WTC11 (cell line): ENCODE data around the gene ZNF18. TPM values are rescaled to one million over a fixed set of nuclear protein-coding genes. Genes with fewer than 3 reads are reported as not detected.

Experiments
- ATAC-seq: fragments of 200-7000 bp; cut with Tn5 transposase; 2 replicates; pipeline ENCODE4 v1.10.0; 2021; ENCODE audit warnings: mild to moderate bottlenecking, moderate library complexity
- CTCF ChIA-PET: fragments of 300-600 bp; sonication (Branson Sonifier 250); formaldehyde crosslinking; loops from one replicate; lab custom pipeline; 2021; ENCODE audit warnings: antibody characterized with exemption; lab: Charles Lee
- POLR2A ChIA-PET: fragments of 350-600 bp; sonication (Branson Sonifier 250); formaldehyde crosslinking; loops from one replicate; lab custom pipeline; 2021; ENCODE audit warnings: antibody characterized with exemption; lab: Charles Lee
- DNase-seq: peaks from one replicate; pipeline ENCODE4 v3.0.0; 2021; ENCODE audit warnings: low spot score
- H3K27ac Mint-ChIP-seq: 2 replicates; pipeline ENCODE4 v1.8.0; 2021; ENCODE audit warnings: mixed read lengths
- H3K27me3 Mint-ChIP-seq: 2 replicates; pipeline ENCODE4 v1.8.0; 2021; ENCODE audit warnings: low read depth, mild to moderate bottlenecking, moderate library complexity, mixed read lengths
- H3K36me3 Mint-ChIP-seq: 2 replicates; pipeline ENCODE4 v1.8.0; 2021; ENCODE audit warnings: mixed read lengths
- H3K4me1 Mint-ChIP-seq: 2 replicates; pipeline ENCODE4 v1.8.0; 2022; ENCODE audit warnings: mixed read lengths
- H3K4me3 Mint-ChIP-seq: 2 replicates; pipeline ENCODE4 v1.8.0; 2021; ENCODE audit warnings: mild to moderate bottlenecking, moderate library complexity, mixed read lengths
- H3K9me3 Mint-ChIP-seq: 2 replicates; pipeline ENCODE4 v1.8.0; 2021; ENCODE audit warnings: mixed read lengths
- ATF2 ChIP-seq: sonication (generic); formaldehyde crosslinking; IDR thresholded peaks from 2 replicates; pipeline ENCODE4 v1.8.1; 2022; ENCODE audit warnings: low read depth, missing genetic modification reagents, borderline replicate concordance
- CTCF ChIP-seq: fragments of 200-600 bp; IDR thresholded peaks from 2 replicates; pipeline ENCODE4 v1.8.0; 2022; ENCODE audit warnings: antibody characterized with exemption
- E2F1 ChIP-seq: sonication (generic); formaldehyde crosslinking; IDR thresholded peaks from 2 replicates; pipeline ENCODE4 v1.8.0; 2022; ENCODE audit warnings: mild to moderate bottlenecking, missing genetic modification reagents
- ELF4 ChIP-seq: sonication (generic); formaldehyde crosslinking; IDR thresholded peaks from 2 replicates; pipeline ENCODE4 v1.8.1; 2022; ENCODE audit warnings: low read depth, mild to moderate bottlenecking, moderate library complexity, missing genetic modification reagents
- ETV6 ChIP-seq: sonication (generic); formaldehyde crosslinking; IDR thresholded peaks from 2 replicates; pipeline ENCODE4 v1.8.1; 2022; ENCODE audit warnings: mild to moderate bottlenecking, missing genetic modification reagents
- FOXP1 ChIP-seq: sonication (generic); formaldehyde crosslinking; IDR thresholded peaks from 2 replicates; pipeline ENCODE4 v1.8.0; 2022; ENCODE audit warnings: missing genetic modification reagents, mild to moderate bottlenecking, moderate library complexity, borderline replicate concordance
- NR1H2 ChIP-seq: sonication (generic); formaldehyde crosslinking; IDR thresholded peaks from 2 replicates; pipeline ENCODE4 v1.9.0; 2021; ENCODE audit warnings: mild to moderate bottlenecking, moderate library complexity, missing genetic modification reagents
- PREB ChIP-seq: sonication (generic); formaldehyde crosslinking; IDR thresholded peaks from 2 replicates; pipeline ENCODE4 v1.8.1; 2022; ENCODE audit warnings: mild to moderate bottlenecking, missing genetic modification reagents, moderate library complexity, borderline replicate concordance
- RORB ChIP-seq: fragments of 250-450 bp; sonication (Bioruptor Pico); IDR thresholded peaks from 2 replicates; pipeline ENCODE4 v1.9.0; 2021; ENCODE audit warnings: mild to moderate bottlenecking
- STAT6 ChIP-seq: sonication (generic); formaldehyde crosslinking; conservative IDR thresholded peaks from 2 replicates; pipeline ENCODE4 v1.8.1; 2023; ENCODE audit warnings: mild to moderate bottlenecking, low read depth, missing genetic modification reagents, moderate library complexity
- ZNF138 ChIP-seq: sonication (generic); formaldehyde crosslinking; conservative IDR thresholded peaks from 2 replicates; pipeline ENCODE4 v1.8.1; 2022; ENCODE audit warnings: mild to moderate bottlenecking, moderate library complexity, missing genetic modification reagents
- ZNF232 ChIP-seq: sonication (generic); formaldehyde crosslinking; IDR thresholded peaks from 2 replicates; pipeline ENCODE4 v1.8.0; 2022; ENCODE audit warnings: mild to moderate bottlenecking, missing genetic modification reagents
- ZNF281 ChIP-seq: sonication (generic); formaldehyde crosslinking; IDR thresholded peaks from 2 replicates; pipeline ENCODE4 v1.8.0; 2023; ENCODE audit warnings: mild to moderate bottlenecking, missing genetic modification reagents
- total RNA-seq: library from RNA; stranded (reverse); gene quantifications from 3 replicates; pipeline ENCODE4 v1.2.3, GENCODE V29; 2021

The ZNF18 gene
- total RNA-seq, 1 experiment from 2014 or later, result 13.3 TPM

GRCh38 chr17:11986179-11986941 is 10.9 kb downstream of the ZNF18 start (continued):
- no peak for TF ChIP-seq PREB (CRISPR knock-in tag)

GRCh38 chr17:11981862-11982261 is 15.4 kb downstream of the ZNF18 start:
- Mint-ChIP-seq H3K4me1 (peaks cover 27% of the 10 kb centered on the region), H3K9me3 (no peaks in the 10 kb centered on the region)
- ATAC-seq, result peak; percentile 80

GRCh38 chr17:11980813-11981212 is 16.5 kb downstream of the ZNF18 start:
- no peaks in the 10 kb centered on the region for H3K9me3 Mint-ChIP-seq
- H3K4me3 Mint-ChIP-seq, result no peak overlapping the region
- peaks cover 30% of the 10 kb centered on the region for H3K4me1 Mint-ChIP-seq
- ChIA-PET CTCF (interaction anchor here (0.5 to 2.1 kb wide), 12 partner anchors 9 to 1105 kb away, joined by 3 to 15 read pairs (median 3); partner anchors contain the start of genes MAP2K4 and ZNF18), POLR2A (no interaction called here)
- H3K27me3 Mint-ChIP-seq, result no peaks in the 10 kb centered on the region
- no peak overlapping the region for H3K27ac Mint-ChIP-seq
- ATAC-seq (no peak), DNase-seq (no peak)
- H3K36me3 Mint-ChIP-seq, result peaks cover 51% of the 10 kb centered on the region
- no peak for TF ChIP-seq ATF2
- TF ChIP-seq ELF4 (CRISPR knock-in tag), result no peak
- TF ChIP-seq ZNF281 (CRISPR knock-in tag), result no peak
- no peak for TF ChIP-seq NR1H2
- 0 out of 2 replicates have a peak, but pooled peaks have one; percentile 9 for TF ChIP-seq CTCF
- TF ChIP-seq E2F1 (CRISPR knock-in tag), result no peak

More at GRCh38 chr17:11981862-11982261, 15.4 kb downstream of the ZNF18 start:
- no peak for TF ChIP-seq ZNF138 (CRISPR knock-in tag)
- TF ChIP-seq ETV6 (CRISPR knock-in tag), result no peak
- no peak for TF ChIP-seq STAT6 (CRISPR knock-in tag)
- TF ChIP-seq E2F1 (CRISPR knock-in tag), result no peak
- TF ChIP-seq FOXP1 (CRISPR knock-in tag), result no peak
- no peak for TF ChIP-seq ZNF232 (CRISPR knock-in tag)
- TF ChIP-seq RORB, result no peak
- ChIA-PET CTCF (interaction anchor here (0.7 to 2.1 kb wide), 5 partner anchors 9 to 70 kb away, joined by 3 to 15 read pairs (median 3); partner anchors contain the start of gene ZNF18), POLR2A (no interaction called here)
- H3K27me3 Mint-ChIP-seq, result no peaks in the 10 kb centered on the region
- no peak for DNase-seq
- H3K36me3 Mint-ChIP-seq, result peaks cover 49% of the 10 kb centered on the region
- peak overlapping the region; percentile 7; the same call in 1 of the 2 replicates for H3K4me3 Mint-ChIP-seq
- no peak overlapping the region for H3K27ac Mint-ChIP-seq
